Measurements from ENCODE around the gene SPINK8.
"Not testable (repeated sequence)": the region's sequence is repeated elsewhere in the genome, so short reads cannot be mapped to it uniquely, and the experiment has no call there.

Gene SPINK8

DNA sequence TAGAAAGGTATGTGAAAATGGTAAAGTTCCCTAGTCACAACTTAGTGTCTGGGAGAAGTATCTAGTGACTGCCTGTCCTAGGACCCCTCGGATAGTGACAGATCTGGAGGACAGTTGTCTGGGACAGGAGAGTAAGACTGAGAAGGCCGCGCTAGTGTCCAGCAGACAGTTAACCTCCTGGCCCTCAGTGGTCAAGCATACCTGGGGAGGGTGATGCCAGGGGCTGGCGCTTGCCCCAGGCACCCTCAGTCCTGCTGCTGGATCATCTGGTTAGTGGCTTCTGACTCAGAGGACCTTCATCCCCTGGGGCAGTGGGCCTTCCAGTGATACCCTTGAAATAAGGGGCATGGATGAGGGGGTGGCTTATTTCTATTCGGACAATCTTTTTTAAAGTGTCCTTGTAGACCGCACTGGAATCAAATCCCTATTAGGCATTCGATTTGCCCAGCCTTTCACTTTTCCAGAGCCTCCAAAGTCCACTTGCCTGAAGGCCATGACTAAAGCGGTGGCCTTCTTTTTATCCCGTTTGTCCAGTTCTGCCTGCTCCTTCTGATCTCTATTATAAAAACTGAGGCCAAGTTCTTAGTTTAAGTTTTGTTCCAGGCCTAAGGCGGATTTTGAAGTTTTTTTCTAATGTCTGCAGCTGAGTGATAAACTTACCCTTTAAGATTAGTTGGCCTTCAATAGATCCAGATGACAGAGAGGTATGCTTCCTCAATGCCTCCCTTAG, 1.6 kb downstream of the SPINK8 start:
- DNase-seq (ENCODE audit: low read depth), result not testable (repeated sequence)

DNA sequence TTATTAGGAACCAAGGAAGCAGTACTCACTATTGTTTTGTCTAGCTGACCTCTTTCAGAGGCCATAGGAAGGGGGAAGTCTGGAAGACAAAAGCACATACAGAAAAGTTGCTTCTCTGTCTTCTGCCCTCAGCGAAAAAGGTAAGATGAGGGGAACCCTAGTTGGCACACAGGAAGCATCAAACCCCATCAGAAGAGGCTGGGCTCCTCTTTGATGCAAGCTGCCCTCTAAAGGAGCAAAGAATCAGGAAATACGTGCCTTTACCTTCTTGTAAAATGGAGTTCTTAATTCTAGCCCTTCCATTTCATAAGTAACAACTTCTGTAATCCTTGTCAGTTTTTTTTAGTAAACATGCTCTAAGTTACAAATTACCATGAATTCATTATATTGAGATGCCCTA, 12.5 kb downstream of the SPINK8 start:
- no peak for DNase-seq (ENCODE audit: low read depth)

DNA sequence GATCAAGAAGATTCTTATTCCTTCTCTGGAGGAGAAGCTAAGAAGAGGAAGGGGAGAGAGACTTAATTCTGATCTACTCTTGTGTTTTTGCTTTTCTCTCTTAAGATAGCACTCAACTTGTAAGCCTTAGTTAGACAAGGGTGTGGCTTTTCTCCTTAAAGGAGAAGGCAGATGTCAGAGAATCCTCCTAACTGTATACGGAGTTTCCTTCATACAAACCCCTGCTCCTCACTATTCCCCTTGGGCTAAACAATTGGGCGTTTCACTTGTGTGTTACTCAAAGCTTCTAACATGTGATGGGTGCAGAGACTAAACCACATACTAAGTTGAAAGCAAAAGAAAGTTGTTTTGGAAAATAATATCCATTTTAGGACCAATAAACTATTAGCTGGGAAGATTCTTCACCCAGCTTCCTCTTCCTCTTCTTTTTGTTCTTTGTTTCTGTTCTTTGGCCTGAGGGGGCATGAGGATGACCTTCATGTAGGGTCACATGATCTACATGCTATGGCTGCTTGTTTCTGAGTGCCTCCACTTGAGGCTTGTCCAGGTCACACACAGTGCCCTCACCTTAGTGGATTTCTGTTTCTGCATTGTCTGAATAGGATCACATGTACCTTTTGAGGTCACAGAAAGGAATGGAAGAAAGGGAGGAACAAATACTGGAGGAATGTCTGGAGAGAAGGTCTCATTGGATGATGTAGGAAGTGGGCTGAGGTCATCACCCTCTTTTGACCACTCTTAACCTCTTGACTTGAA, 14.6 kb downstream of the SPINK8 start:
- DNase-seq (ENCODE audit: low read depth), result no peak

DNA sequence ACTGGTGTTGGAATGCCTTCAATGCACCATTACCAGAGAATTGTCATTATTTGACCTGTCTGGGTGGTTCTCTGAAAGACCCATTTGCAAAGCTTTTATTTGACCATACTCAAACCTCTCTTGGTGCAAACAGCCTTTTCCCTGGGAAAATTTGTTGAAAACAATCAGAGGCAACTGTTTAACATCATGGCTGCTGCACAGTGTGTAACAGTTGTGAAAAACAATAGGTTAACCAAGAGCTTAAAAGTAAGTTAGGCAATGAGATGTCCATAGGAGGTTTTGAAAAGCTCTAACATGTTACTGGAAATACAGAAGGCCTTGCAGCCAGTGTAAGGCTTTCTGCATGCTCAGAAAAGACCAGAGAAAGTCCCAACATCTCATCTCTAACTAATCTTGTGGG, 18.9 kb downstream of the SPINK8 start:
- no peak for DNase-seq (ENCODE audit: low read depth)

DNA sequence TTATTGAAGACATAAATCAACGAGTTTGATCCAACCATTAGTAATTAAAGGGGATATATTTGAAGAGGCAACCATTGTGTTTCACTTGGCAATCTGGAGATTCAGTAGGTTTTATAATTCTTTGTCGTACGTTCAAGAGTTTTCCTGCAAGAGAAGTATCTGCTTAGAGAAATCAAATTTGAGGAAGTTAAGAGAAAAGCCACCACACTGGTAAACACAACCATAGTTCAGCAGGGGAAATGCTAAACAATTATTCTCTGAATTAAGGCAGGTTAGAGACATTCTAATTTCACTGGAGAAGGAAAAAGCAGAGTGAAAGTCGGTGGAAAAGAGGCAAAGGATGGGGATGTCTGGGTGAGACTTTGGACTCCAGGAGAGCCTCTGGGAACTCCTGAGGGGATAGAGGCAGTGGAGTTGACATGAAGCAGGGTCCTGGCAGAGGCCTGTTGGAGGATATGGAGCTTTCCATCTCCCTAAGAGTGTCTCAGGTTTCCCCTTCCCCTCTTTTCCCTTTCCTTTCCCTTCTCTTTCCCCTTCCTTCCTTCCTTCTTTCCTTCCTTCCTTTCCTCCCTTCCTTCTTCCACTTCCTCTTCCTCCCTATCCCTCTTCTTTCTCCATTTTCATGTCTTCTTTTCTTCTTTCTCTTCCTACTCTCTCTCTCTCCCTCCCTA, 26.5 kb downstream of the SPINK8 start:
- no peak for DNase-seq (ENCODE audit: low read depth)

DNA sequence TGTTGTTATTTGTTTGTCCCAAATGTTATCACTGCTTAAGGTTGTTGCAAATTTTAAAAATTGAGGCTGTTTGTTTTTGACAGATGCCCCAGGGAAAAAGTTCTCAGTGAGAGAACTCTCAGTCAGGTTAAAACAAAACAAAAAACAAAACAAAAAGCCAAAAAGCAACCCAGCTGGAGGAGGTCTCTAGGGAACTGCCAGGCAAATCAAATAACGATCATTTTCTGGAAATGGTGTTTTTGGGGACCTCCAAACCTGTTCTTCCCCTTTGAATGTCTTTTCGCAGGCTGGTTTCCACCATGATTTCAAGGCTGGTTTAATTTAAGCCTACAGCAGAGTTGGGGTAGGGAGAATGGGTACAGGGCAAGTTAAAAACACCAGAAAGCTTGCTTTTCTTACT, 27.2 kb downstream of the SPINK8 start:
- DNase-seq (ENCODE audit: low read depth), result no peak

DNA sequence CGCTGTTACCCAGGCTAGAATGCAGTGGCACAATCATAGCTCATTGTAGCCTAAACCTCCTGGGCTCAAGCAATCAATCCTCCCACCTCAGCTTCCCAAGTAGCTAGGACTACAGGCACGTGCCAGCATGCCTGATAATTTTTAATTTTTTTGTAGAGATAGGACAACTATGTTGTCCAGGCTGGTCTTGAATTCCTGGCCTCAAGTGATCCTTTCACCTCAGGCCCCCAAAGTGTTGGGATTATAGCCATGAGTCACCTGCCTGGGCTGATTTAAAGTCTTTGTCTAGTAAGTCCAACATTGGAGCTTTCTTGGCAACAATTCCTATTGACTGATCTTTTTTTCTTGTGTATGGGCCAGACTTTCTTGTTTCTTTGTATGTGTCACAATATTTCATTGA, 28.1 kb downstream of the SPINK8 start:
- DNase-seq (ENCODE audit: low read depth), result no peak

DNA sequence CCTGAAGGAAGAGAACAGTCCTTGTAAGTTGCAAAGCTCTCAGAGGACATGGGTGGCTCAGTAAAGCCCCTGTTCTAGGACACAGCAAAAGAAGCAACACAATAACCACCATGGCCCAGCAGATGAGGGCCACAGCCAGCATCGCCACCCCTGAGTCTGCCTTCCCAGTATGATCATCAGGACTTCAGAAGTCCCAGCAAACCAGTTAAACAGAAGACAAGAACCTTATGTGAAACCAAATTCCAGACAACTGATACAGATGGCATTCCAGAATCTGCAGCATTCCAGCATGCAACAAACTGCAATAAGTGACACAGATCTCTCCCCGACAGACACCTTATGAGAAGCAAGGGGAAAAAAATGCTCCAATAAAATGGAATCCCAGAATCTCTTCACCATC, 30.4 kb downstream of the SPINK8 start:
- no peak for DNase-seq (ENCODE audit: low read depth)

DNA sequence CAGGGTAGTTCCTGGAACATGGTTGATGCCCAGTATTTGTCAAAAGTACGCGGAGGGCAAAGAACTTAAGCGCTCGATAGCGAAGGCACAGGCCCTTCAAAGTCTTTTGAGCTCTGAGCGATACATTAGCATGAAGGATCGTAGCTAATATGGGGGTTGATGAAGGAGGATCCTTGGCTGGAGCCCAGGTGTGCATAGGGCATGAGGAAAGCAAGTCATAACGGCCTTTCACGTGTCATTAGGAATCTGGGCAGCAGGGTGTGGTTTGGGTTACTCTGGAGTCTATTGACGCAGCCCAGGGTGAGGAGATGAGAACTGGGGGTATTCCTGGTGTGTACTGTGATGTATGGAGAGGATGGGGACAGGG, 31.7 kb downstream of the SPINK8 start:
- DNase-seq (ENCODE audit: low read depth), result peak; percentile 26

DNA sequence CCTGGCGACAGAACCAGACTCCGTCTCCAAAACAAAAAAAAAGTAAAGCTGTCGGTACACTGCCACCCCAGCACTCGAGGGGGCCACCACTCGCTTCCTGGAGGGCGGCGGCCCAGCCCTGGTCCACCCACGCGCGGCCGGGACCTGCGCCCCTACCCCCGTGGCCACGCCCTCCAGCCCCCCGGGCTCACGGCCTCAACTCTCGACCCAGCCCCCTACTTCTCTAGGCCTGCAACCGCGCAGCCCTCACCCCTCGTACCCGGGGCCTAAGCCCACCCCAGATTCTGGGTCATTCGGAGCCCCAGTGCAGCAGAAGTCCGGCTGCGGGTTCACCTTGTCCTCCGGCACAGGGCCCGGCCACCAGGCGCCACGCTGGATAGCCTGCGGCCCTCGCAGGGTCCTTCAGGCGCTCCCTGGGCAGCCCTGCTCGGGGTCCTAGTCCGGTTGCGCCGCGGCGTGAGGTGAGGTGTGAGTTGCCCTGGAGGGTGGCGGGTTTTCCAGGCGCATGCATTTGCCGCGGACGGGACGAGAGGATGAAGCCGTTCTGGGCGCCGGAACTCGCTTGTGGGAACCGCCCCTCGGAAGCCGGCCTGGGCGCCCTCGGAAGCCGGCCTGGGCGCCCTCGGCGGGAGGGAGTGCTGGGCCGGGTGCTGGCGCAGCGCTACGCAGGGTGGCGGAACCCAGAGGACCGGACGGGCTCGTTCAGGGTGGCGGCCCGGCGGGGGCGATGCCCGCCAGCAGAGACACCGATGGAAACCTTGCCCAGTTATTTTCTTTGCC, 32.3 kb downstream of the SPINK8 start, which contains the start of gene NME6:
Gene NME6 (minus strand): TSS at position 348 of the 780 bp plus-strand sequence.
- DNase-seq (ENCODE audit: low read depth), result peak; percentile 73

DNA sequence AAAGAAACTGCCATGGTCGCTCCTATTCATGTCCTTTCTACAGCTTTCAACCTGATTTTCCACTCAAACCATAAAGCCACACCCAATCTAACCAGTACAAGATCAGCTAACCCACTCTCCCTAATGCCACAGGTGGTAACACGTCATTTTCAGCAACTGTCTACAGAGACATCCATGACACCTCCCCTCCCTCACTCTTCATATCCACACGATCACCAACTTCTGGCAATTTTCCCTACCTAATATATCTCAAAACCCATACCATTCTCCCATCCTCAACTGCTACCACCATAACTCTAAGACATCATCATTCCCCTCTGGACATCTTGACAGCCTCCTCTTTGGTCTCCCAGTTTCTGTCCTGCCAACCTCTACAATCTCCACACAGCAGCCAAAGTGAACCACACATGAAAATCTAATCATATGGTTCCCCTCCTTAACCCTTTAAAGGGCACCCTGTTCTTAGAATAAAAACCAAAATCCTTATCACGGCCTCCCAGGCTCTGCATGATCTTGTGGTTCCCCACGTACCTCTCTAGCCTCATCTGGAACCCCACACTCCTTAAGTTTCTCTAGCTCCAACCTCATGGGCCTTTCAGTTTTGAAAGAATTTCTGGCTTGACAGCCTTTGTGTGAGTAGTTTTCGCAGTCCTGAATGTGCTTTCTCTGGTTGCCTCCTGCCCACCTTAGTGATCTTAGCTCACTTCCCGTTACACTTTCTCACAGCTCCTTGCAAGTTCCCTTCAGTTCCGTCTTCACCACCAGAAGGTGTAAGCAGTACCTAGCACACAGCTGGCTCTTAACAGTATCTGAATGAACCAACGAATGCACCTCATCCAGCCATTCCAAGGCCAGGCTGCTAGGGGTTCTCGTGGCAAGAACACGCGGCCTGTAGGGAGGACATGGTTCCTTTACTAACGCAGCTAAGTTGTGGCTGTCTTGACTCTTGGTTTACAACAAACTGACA, 33.4 kb downstream of the SPINK8 start:
- no peak for DNase-seq (ENCODE audit: low read depth)

DNA sequence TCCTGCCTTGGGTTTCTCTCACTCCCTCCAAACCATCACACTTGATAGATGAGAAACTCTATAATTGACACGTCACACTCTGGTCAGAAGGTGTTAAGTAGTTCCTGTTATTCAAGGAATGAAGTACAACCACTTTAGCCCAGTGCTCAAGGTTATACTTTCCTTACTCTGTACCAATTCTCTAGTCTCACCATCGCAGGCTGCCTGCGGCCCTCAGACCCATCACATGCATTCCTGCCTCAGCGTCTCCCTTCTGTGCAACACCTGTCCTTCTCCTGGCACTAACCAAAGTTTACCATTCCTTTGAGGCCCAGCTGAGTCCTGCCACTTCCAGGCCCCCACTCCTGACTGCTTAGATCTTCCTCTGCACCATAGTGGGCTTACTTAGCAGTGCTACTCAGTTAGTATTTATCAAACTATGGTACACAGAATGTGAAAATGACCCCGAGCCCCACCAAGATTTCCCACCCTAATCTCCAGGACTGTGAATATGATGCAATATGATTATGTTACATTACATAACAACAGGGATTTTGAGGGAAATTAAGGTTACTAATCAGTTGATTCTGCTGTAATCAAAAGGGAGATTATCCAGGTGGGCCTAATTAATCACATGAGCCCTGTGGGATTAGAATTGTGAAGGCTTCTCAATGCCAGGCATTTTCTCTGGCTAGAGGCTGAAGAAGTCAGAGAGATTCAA, 36.2 kb downstream of the SPINK8 start:
- DNase-seq (ENCODE audit: low read depth), result no peak

DNA sequence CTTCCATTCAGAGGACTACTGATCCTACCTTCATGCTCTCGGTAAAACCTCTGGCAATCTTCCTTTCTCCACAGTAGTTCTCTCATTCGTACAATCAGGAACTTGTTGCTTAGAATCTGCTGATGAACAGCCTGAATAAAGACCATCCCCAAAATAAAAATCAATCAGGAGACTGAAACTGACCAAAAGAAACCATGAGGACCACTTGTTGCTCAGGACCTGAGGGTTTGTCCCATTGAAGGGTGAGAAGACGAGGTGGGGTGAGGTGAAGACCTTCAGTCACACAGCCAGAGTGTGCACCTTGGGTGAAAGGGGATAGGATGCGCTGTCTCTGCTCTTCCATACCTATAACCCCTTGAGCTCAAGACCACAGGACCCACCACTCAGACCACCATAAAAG, 36.8 kb downstream of the SPINK8 start:
- DNase-seq (ENCODE audit: low read depth), result no peak

DNA sequence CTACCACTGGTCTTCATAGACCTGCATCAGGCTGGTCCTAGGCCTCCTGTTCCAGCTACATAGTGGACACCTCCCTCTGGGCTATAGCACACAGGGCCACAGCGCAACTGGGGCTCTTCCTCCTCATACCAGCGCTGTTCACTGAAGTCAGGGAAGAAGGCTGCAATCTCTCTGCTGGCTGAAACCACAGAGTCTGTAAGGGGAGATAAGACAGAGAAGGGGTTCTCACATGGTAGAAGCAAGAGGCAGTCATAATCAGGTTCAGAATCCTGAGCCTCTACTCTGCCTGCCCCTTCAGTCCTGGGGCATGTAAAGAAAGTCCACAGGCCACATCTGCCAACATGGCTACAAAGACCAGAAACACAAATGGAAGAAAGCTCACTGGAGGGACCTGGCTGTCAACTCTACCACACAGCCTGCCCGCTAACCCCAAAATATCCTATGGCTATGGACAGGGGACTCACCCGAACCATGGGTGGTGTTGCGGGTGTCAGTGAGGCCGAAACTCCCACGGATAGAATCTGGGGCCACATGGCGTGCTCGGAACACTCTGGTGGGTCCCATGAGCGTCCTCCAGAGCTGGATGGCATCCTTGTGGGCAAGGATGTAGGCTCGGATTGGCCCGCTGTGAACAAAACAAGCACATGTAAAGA, 38.7 kb downstream of the SPINK8 start:
- no peak for DNase-seq (ENCODE audit: low read depth)

DNA sequence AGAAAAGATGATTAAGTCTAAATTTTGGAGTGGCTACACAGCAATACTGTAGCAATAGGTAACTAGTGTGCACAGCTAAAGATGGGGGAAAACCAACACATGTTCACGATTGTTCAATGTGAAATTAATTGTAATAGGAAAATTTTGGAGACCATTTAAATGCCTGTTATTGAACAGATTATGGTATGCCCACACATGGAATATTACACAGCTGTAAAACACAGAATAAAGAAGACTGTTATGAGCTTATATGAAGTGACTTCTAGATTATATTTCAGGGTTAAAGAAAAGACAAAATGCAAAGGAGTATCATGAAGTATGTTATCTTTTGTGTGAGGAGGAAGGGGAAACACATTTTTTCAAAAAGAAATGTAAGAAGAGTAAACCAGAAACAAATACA, 43.8 kb downstream of the SPINK8 start:
- DNase-seq (ENCODE audit: low read depth), result no peak

DNA sequence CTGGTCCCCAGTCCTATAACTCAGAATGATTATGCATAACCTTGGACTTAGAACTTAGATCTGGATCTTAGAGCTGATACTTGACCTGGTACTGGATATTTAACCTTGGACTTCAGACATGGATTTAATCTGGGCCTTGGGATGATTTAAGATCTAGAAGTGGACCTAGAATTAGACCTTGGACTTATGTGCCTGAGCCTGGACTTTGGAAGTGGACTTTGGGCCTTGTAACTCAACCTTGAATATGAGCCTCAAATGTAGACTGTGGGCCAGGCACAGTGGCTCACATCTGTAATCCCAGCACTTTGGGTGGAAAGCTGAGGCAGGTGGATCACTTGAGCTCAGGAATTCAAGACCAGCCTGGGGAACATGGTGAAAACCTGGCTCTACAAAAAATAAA, 46.4 kb downstream of the SPINK8 start:
- DNase-seq (ENCODE audit: low read depth), result no peak

DNA sequence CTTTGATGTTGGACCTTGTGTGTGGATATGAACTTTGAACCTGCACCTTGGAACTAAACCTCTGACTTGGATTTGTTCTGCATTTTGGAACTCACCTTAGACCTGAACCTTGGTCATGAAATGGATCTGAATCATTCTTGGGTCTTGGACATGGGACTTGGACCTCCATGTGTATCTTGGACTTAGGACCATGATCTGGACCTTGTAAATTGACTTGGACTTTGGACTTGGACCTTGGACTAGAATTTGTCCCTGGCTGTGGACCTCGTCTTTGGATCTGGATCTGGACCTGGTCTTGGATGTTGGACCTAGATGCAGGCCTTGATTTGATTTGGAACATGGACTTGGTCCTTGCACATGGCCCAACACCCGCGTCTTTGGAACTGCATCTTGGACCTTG, 47.2 kb downstream of the SPINK8 start:
- DNase-seq (ENCODE audit: low read depth), result no peak

DNA sequence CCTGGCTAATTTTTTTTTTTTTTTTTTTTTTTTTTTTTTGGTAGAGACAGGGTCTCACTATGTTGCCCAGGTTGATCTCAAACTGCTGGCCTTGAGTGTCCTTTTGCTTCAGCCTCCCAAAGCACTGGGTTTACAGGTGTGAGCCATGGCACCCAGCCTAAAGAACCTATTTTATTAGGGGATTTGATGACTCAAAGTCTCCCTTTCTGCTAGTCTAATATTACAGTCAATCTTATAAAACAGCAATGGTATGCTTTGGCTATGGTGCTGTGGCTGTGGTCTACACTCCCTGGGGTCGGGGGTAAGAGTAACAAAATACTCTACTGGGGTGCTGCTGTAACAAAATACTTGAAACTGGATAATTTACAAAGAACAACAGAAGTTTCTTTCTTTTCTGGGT, 47.8 kb downstream of the SPINK8 start:
- no peak for DNase-seq (ENCODE audit: low read depth)

DNA sequence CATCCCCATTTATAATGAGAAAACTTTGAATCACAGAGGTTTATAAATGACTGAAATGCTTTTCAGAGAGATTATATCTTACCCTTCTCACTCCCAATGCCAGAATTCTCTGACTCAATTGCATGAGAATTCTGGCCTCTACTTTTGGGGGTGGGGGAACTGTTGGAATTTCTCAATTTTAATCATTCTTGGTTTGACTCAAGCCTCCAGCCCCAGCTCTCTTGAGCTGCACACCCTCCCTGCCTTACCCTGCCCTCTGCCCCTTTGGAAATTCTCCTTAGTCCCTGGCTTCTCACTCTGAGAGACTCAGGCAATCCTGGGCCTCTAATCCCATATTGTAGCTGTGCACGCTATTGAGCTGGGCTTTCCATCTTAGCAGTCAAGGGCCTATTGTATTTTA, 48.3 kb downstream of the SPINK8 start:
- DNase-seq (ENCODE audit: low read depth), result no peak

DNA sequence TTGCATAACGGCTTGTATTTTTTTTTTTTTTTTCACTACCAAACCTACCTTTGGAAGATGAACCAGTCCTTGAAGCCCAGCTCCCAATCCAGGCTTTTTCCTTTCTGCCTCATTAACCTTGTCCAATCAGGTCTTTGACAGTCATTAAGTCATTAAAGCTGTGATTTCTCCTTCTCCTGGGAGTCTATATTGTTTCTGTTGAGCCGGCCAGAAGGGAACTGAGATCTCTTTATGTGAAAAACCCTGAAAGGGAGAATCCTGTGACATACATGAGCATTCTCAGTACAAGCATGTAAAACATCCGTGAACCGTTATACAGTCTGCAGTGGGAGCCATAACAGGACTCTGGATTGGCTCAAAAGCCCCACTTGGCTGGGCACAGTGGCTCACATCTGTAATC, 52.6 kb downstream of the SPINK8 start:
- no peak for DNase-seq (ENCODE audit: low read depth)
